GM21576 (cell line): Measurements from ENCODE around the gene SCARB1.

Experiments used
- ATAC-seq: cut with Tn5 transposase; IDR thresholded peaks from one replicate; pipeline ENCODE4 v1.9.1; 2021; ENCODE audit warnings: mild to moderate bottlenecking, moderate library complexity; ENCODE audit not compliant: unreplicated experiment

SCARB1 gene

GRCh38 chr12:124749725-124750124 is 113.9 kb downstream of the SCARB1 start:
- no peak for ATAC-seq

GRCh38 chr12:124747426-124748161 is 116.1 kb downstream of the SCARB1 start:
- no peak for ATAC-seq

GRCh38 chr12:124746649-124747425 is 116.8 kb downstream of the SCARB1 start:
- ATAC-seq = no peak

GRCh38 chr12:124745891-124746570 is 117.6 kb downstream of the SCARB1 start:
- ATAC-seq = no peak

GRCh38 chr12:124745465-124745890 is 118.2 kb downstream of the SCARB1 start:
- no peak for ATAC-seq

- ATAC-seq = no peak
These were observed 118.8 kb downstream of the SCARB1 start for GRCh38 chr12:124744659-124745464.

GRCh38 chr12:124744273-124744640 is 119.4 kb downstream of the SCARB1 start:
- no peak for ATAC-seq

GRCh38 chr12:124743479-124744272 is 120.0 kb downstream of the SCARB1 start:
- no peak for ATAC-seq

GRCh38 chr12:124742678-124743077 is 121.0 kb downstream of the SCARB1 start:
- no peak for ATAC-seq

GRCh38 chr12:124742111-124742510 is 121.6 kb downstream of the SCARB1 start:
- no peak for ATAC-seq

GRCh38 chr12:124741211-124741610 is 122.5 kb downstream of the SCARB1 start:
- ATAC-seq = no peak

GRCh38 chr12:124740691-124741137 is 123.0 kb downstream of the SCARB1 start:
- no peak for ATAC-seq

- ATAC-seq = no peak
These were observed 123.6 kb downstream of the SCARB1 start for GRCh38 chr12:124739953-124740561.

GRCh38 chr12:124738636-124739467 is 124.8 kb downstream of the SCARB1 start:
- ATAC-seq = no peak

- no peak for ATAC-seq
These were observed 125.7 kb downstream of the SCARB1 start for GRCh38 chr12:124737772-124738635.

GRCh38 chr12:124737040-124737419 is 126.6 kb downstream of the SCARB1 start:
- no peak for ATAC-seq

- no peak for ATAC-seq
These were observed 127.3 kb downstream of the SCARB1 start for GRCh38 chr12:124736115-124737039.
